HFFc6 (cell line): ENCODE results near the gene MAGIX. TPM values are rescaled to one million over a fixed set of nuclear protein-coding genes. Genes with fewer than 3 reads are reported as not detected.

Experiments
- DNase-seq: peaks from one replicate; pipeline ENCODE4 v3.0.0-alpha.2; 2018
- H3K27ac Mint-ChIP-seq: 2 replicates; pipeline ENCODE4 v1.8.0; 2020; ENCODE audit warnings: mild to moderate bottlenecking, mixed read lengths
- H3K27me3 Mint-ChIP-seq: 2 replicates; pipeline ENCODE4 v1.8.0; 2021; ENCODE audit warnings: mild to moderate bottlenecking, moderate library complexity, mixed read lengths; ENCODE audit not compliant: insufficient read depth
- H3K36me3 Mint-ChIP-seq: 2 replicates; pipeline ENCODE4 v1.8.0; 2021; ENCODE audit warnings: low read depth, mixed read lengths
- H3K4me1 Mint-ChIP-seq: 2 replicates; pipeline ENCODE4 v1.8.0; 2020; ENCODE audit warnings: low read depth, mixed read lengths
- H3K4me3 Mint-ChIP-seq: 2 replicates; pipeline ENCODE4 v1.8.0; 2020; ENCODE audit warnings: mild to moderate bottlenecking, moderate library complexity, mixed read lengths
- H3K9me3 Mint-ChIP-seq: 2 replicates; pipeline ENCODE4 v1.8.0; 2020; ENCODE audit warnings: mild to moderate bottlenecking, mixed read lengths
- total RNA-seq, 6 experiments: library from RNA; stranded (reverse); fragmentation: NEBNext Ultra II Directional; extraction: Animal tissue kit (Norgen Biotek cat#: 25700); gene quantifications; 2 replicates in 1 of 6; 3 replicates in 5 of 6; pipeline ENCODE4 v1.2.3, GENCODE V29; 2021
- TF ChIP-seq, protein P1 (sequence below): fragments of 200-600 bp; sonication (generic); IDR thresholded peaks from 2 replicates; pipeline ENCODE4 v1.5.0; 2021; ENCODE audit warnings: antibody characterized with exemption, mild to moderate bottlenecking

Gene MAGIX
- total RNA-seq, 6 experiments from 2014 or later: 0.94 to 1.9 (median 1.1) TPM

DNA sequence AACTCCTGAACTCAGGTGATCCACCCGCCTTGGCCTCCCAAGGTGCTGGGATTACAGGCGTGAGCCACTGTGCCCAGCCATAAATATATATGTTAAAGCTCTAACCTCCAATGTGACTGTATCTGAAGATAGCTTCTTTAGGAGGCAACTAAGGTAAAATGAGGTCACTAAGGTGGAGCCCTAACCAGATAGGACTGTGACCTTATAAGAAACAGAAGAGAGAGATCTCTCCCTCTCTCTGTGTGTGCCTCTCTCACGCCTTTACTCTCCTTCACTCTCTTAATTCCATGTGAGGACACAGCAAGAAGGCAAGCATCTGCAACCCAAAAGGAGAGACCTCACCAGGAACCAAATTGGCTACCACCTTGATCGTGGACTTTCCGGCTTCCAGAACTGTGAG is 926 bp upstream of the MAGIX start:
- TF ChIP-seq, protein P1, sequence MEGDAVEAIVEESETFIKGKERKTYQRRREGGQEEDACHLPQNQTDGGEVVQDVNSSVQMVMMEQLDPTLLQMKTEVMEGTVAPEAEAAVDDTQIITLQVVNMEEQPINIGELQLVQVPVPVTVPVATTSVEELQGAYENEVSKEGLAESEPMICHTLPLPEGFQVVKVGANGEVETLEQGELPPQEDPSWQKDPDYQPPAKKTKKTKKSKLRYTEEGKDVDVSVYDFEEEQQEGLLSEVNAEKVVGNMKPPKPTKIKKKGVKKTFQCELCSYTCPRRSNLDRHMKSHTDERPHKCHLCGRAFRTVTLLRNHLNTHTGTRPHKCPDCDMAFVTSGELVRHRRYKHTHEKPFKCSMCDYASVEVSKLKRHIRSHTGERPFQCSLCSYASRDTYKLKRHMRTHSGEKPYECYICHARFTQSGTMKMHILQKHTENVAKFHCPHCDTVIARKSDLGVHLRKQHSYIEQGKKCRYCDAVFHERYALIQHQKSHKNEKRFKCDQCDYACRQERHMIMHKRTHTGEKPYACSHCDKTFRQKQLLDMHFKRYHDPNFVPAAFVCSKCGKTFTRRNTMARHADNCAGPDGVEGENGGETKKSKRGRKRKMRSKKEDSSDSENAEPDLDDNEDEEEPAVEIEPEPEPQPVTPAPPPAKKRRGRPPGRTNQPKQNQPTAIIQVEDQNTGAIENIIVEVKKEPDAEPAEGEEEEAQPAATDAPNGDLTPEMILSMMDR: no peak
- DNase-seq: no peak
- Mint-ChIP-seq H3K27me3 (no peaks in the 10 kb centered on the region), H3K27ac (no peak overlapping the region), H3K36me3 (no peaks in the 10 kb centered on the region), H3K4me1 (peaks cover 11% of the 10 kb centered on the region), H3K9me3 (no peaks in the 10 kb centered on the region; the same call in 1 of the 2 replicates), H3K4me3 (no peak overlapping the region)

DNA sequence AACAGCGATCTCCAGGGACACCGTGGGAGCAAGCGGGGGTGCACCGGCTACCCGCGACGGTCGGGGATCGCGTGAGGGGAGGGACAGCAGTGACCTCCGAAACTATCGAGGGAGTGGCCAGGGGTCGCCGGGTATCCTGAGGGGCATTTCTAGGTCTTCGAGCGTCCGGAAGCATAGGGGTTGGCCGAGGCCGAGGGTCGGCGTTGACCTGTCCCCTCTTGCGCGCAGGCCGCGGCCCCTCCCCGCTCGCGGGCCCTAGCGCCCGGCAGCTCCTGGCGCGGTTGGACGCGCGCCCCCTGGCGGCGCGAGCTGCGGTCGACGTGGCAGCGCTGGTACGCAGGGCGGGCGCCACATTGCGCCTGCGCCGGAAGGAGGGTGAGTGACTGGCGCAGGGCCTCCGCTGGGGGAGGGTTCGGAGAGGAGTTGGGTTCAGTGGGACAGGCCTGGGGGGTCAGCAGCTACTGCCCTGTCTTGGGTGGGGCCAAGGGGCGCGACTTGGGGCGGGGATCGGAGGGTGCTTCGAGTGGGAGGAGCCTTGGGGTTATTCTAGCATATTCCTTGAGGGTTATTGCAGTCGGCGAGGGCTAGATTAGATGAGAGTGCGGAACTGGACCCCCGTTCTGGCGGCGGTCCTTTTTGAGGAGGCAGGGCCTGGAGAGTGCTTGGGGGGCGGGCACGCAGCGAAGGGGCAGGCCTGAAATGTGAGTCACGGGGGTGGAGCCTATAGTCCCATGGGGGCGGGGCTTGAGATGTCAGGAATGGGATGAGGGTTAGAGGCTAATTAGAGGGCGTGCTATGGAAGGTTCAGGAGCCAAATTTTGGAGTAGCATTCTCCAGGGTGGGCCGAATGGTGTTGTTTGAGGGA is 1.2 kb downstream of the MAGIX start:
- peak; percentile 66 for DNase-seq
- Mint-ChIP-seq H3K27me3 (peaks cover 2% of the 10 kb centered on the region; the same call in 1 of the 2 replicates), H3K4me1 (peaks cover 19% of the 10 kb centered on the region), H3K9me3 (no peaks in the 10 kb centered on the region; the same call in 1 of the 2 replicates), H3K27ac (peak overlapping the region; percentile 98), H3K4me3 (peak overlapping the region; percentile 82), H3K36me3 (no peaks in the 10 kb centered on the region)
- TF ChIP-seq, protein P1: peak; percentile 87

DNA sequence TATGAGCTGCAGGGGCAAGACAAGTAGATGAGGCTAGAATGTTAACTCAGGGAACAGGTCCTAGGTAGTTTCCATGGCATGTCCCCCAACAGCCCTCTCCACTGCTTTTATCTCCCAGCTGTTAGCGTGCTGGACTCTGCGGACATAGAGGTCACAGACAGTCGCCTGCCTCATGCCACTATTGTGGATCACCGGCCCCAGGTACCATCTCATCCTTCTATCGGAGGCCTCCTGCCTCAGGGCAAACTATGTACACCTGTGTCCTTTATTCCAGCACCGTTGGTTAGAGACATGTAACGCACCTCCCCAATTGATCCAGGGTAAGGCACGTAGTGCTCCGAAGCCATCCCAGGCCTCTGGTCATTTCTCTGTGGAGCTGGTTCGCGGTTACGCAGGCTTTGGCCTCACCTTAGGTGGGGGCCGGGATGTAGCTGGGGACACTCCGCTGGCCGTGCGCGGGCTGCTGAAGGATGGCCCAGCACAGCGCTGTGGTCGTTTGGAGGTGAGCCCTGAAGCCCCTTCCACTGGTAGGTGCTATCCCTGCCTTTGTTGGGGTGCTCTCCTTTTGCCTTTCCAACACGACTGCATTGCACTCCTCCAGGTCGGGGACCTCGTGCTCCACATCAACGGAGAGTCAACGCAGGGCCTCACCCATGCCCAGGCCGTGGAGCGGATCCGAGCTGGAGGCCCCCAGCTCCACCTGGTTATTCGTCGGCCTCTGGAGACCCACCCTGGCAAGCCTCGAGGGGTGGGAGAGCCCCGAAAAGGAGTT is 2.2 kb downstream of the MAGIX start:
- DNase-seq: no peak
- Mint-ChIP-seq H3K4me1 (peaks cover 19% of the 10 kb centered on the region), H3K9me3 (no peaks in the 10 kb centered on the region; the same call in 1 of the 2 replicates), H3K4me3 (no peak overlapping the region), H3K36me3 (no peaks in the 10 kb centered on the region), H3K27ac (no peak overlapping the region), H3K27me3 (peaks cover 2% of the 10 kb centered on the region; the same call in 1 of the 2 replicates)
- TF ChIP-seq, protein P1: no peak

DNA sequence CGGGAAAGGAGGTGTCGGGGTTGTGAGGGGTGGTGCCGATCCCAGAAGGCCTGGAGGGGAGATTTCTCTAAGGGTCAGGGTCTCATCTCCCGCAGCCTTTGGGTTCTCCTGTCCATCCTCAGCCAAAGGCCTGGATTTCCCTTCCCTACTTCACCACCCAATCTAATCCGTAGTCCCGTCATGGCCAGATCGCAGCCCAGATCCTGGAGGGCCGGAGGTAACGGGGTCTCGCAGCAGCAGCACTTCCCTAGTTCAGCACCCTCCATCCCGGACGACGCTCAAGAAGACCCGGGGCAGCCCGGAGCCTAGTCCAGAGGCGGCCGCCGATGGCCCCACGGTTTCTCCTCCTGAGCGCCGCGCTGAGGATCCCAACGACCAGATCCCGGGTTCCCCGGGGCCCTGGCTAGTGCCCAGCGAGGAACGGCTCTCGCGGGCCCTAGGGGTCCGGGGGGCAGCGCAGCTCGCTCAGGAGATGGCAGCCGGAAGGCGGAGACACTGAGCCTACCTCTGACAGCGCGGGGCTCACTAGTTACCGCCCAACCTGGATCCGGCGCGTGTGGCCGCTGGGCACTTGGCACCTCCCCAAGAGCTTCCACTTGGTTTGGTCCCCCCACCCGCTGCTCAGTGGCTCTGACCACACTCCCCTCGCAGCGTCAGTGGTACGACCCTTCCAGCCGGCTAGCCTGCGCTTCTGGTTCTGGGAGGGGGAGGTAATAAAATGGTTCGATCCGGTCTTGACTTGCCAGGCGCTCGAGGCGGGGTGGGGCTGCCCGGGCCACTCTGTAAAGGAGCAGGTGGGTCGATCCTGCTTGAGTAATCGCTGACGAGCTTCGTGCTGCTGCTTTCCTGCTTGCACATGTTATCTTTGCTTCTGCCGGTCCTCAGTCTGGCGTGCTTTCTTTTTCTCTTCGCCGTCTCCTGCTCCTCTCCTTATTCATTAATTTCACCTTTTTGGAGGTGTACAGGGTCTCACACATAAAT is 3.6 kb downstream of the MAGIX start:
- peaks cover 2% of the 10 kb centered on the region; the same call in 1 of the 2 replicates for H3K27me3 Mint-ChIP-seq
- peak overlapping the region; percentile 77; the same call in 1 of the 2 replicates for H3K4me3 Mint-ChIP-seq
- peak overlapping the region; percentile 97 for H3K27ac Mint-ChIP-seq
- TF ChIP-seq, protein P1: no peak
- H3K9me3 Mint-ChIP-seq: no peaks in the 10 kb centered on the region; the same call in 1 of the 2 replicates
- DNase-seq: peak; percentile 51
- H3K4me1 Mint-ChIP-seq: peaks cover 19% of the 10 kb centered on the region
- no peaks in the 10 kb centered on the region for H3K36me3 Mint-ChIP-seq
